ENCODE data around the gene DNAJB11.
"Not testable (repeated sequence)": the region's sequence is repeated elsewhere in the genome, so short reads cannot be mapped to it uniquely, and the experiment has no call there.

The DNAJB11 gene

GRCh38 chr3:186570096-186570940 is at the start of gene DNAJB11:
Gene DNAJB11, plus strand, starts transcription at chr3:186570720. Its CDS starts 178 bp downstream, at chr3:186570898.
- DNase-seq, result peak; percentile 97 to 98

- no peak for DNase-seq
These were observed 49.3 kb upstream of the DNAJB11 start for GRCh38 chr3:186520957-186521842.

GRCh38 chr3:186523022-186523421 is 47.5 kb upstream of the DNAJB11 start:
- no peak for DNase-seq

GRCh38 chr3:186523434-186523833 is 47.1 kb upstream of the DNAJB11 start:
- no peak for DNase-seq

GRCh38 chr3:186524616-186525015 is 45.9 kb upstream of the DNAJB11 start:
- no peak for DNase-seq

- no peak for DNase-seq
These were observed 44.9 kb upstream of the DNAJB11 start for GRCh38 chr3:186525369-186526255.

- no peak for DNase-seq
These were observed 44.3 kb upstream of the DNAJB11 start for GRCh38 chr3:186526256-186526606.

GRCh38 chr3:186529201-186529999 is 41.1 kb upstream of the DNAJB11 start:
- DNase-seq, result no peak

GRCh38 chr3:186530415-186530814 is 40.1 kb upstream of the DNAJB11 start:
- DNase-seq, result no peak

- not testable (repeated sequence) for DNase-seq
These were observed 38.8 kb upstream of the DNAJB11 start for GRCh38 chr3:186531694-186532093.

GRCh38 chr3:186532598-186533072 is 37.9 kb upstream of the DNAJB11 start:
- DNase-seq, result no peak

- peak; percentile 44 to 51 for DNase-seq
These were observed 36.3 kb upstream of the DNAJB11 start for GRCh38 chr3:186534113-186534669.

GRCh38 chr3:186536883-186537844 is 33.4 kb upstream of the DNAJB11 start:
- DNase-seq, result no peak

GRCh38 chr3:186538779-186539178 is 31.7 kb upstream of the DNAJB11 start:
- DNase-seq, result no peak

GRCh38 chr3:186540221-186540834 is 30.2 kb upstream of the DNAJB11 start:
- DNase-seq, result peak; percentile 74 to 89

- DNase-seq, result no peak
These were observed 29.7 kb upstream of the DNAJB11 start for GRCh38 chr3:186540835-186541226.

- DNase-seq, result no peak
These were observed 26.2 kb upstream of the DNAJB11 start, which contains the start of gene CRYGS for GRCh38 chr3:186544281-186544680. Gene CRYGS, minus strand, starts transcription at chr3:186544380. Its CDS starts 54 bp downstream, at chr3:186544326.

- no peak for DNase-seq
These were observed 21.0 kb upstream of the DNAJB11 start for GRCh38 chr3:186549497-186549896.

GRCh38 chr3:186551387-186551786 is 19.1 kb upstream of the DNAJB11 start:
- DNase-seq, result no peak
